NCI-H1105 treated with DMSO at 0.1 percent for 48 hours (cell line): ENCODE results near the gene HOXD9.

ENCODE experiments used
- DNase-seq: peaks from one replicate; lab custom pipeline; 2025; lab: John Stamatoyannopoulos, UW

The HOXD9 gene

DNA sequence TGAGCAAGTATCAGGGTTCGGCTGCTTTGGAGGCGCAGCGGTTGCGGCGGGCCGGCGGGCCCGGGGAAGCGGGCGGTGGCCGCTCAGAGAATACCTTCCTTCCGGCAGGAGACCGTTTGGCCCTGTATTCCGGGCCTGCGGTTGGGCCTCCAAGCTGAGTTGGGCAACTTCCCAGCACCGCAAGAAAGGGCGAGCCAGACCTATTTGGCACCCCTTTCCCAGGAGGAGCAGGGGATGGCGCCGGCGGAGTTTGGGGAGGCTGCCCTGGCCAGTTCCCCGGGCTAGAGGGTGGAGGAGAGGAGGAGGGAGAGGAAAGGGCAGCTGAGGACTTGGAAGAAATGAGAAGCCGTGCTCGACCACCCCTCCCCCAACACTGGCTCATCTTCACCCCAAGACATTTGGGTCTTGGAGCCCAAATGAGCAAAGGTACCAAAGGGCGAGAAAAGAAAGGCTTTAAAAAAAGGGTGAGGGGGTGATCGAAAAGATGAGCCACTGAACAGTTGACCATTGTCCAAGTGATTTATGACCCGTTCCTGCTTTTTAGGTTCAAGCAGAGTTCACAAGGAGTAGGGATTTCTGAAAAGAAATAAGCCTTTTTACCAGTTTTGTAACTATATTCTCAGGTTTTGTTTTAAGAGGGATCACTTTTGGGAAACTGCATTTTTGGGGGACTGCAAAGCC is 43.0 kb downstream of the HOXD9 start:
- no peak for DNase-seq

DNA sequence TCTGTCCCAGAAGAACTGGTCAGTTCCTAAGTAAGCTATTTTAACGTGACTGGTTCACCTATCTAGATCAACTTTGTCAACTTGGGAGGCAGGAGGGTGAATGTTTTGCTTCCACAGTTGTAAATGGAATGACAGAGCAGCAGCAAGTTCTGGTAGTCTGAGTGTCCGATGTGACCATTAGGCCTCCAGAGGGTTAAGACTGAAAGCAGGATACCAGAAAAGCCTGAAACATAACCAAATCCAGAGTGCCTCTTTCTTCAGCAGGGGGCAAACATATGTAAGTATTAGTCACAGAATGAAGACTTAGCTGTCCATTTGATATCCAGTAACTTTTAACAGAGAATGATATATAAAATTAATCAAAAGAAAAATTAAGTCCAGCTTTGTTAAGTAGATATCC is 43.8 kb downstream of the HOXD9 start:
- no peak for DNase-seq

DNA sequence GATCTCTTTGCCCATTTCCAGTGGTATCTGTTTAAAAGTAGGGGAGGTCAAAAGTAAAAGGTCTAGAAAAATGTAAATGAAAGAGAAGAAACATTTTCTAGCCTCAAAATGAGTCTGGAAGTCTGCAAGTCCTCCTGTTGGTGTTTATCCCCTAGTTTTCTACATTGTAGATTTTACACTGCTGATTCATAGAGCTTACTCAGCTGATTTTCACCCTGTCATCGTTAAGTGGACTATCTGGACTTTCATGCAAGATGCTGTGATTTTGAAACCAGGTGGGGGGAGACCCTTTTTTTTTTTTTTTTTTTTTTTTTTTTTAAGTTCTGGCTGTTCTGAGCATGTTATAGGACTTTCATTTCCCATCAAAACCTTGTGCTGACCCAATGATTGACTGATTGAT is 44.9 kb downstream of the HOXD9 start:
- no peak for DNase-seq

DNA sequence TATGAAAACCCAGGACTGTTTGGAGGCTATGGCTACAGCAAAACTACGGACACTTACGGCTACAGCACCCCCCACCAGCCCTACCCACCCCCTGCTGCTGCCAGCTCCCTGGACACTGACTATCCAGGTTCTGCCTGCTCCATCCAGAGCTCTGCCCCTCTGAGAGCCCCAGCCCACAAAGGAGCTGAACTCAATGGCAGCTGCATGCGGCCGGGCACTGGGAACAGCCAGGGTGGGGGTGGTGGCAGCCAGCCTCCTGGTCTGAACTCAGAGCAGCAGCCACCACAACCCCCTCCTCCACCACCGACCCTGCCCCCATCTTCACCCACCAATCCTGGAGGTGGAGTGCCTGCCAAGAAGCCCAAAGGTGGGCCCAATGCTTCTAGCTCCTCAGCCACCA is 46.7 kb downstream of the HOXD9 start:
- DNase-seq: no peak

DNA sequence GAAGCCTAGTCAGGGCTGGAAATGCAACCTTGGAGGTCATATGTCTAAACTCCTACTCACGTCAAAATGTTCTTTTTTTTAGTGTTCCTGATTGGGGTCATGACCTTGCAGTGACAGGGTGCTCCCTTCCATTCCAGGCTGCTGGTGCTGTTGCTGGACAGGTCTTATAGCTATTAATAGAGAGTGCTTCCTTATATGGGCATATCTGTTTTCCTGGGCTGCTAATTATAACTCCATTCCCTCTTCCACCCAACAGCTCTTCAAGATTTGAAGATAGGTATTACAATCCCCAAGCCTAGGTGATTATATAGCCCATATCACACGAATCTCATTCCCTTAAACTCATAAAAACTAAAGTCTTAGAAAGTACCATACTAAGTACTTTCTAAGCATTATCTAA is 47.2 kb downstream of the HOXD9 start:
- DNase-seq: no peak

DNA sequence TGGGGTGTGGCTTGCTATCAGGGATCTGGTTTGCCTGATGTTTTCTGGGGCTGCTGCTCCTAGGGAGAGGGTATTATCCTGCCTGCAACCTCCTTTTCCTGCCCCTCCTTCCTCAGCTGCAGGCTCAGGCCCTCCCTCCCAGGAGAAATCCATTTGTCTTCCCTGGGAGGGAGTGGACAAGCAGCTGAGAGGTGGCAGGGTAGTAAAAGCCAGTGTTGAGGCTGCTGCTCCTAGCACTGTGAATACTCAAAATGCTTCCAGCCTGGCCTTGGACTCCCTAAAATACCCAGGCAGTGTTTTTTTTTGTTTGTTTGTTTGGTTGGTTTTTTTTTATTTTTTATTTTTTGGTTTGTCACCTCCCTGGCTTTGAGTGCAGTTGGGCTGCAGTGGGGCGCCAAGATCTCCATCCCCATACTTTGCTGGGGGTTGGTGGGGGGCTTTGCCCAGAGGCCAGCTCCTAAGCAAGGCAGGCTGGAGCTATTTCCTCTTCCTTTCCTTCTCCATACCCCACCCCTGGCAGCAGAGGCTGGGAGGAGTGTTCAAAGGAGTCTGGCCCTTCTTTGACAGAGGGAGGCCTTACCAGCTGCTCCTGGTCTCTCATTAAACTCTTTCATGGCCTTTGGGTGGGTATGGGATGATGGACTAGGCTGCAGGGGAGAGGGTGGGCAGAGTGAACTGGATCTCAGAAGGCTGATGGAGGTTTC is 48.2 kb downstream of the HOXD9 start:
- no peak for DNase-seq

DNA sequence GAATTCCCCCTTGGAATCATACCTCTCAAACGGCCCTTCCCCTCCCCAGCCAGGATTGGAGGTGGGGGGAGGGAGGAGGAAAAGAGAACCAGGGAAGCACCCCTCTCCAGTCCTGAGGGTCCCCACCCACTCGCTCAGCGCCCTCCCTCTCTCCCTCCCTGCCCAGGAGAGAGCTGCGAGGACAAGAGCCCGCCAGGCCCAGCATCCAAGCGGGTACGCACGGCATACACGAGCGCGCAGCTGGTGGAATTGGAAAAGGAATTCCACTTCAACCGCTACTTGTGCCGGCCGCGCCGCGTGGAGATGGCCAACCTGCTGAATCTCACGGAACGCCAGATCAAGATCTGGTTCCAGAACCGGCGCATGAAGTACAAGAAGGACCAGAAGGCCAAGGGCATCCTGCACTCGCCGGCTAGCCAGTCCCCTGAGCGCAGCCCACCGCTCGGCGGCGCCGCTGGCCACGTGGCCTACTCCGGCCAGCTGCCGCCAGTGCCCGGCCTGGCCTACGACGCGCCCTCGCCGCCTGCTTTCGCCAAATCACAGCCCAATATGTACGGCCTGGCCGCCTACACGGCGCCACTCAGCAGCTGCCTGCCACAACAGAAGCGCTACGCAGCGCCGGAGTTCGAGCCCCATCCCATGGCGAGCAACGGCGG is 49.0 kb downstream of the HOXD9 start:
- no peak for DNase-seq

DNA sequence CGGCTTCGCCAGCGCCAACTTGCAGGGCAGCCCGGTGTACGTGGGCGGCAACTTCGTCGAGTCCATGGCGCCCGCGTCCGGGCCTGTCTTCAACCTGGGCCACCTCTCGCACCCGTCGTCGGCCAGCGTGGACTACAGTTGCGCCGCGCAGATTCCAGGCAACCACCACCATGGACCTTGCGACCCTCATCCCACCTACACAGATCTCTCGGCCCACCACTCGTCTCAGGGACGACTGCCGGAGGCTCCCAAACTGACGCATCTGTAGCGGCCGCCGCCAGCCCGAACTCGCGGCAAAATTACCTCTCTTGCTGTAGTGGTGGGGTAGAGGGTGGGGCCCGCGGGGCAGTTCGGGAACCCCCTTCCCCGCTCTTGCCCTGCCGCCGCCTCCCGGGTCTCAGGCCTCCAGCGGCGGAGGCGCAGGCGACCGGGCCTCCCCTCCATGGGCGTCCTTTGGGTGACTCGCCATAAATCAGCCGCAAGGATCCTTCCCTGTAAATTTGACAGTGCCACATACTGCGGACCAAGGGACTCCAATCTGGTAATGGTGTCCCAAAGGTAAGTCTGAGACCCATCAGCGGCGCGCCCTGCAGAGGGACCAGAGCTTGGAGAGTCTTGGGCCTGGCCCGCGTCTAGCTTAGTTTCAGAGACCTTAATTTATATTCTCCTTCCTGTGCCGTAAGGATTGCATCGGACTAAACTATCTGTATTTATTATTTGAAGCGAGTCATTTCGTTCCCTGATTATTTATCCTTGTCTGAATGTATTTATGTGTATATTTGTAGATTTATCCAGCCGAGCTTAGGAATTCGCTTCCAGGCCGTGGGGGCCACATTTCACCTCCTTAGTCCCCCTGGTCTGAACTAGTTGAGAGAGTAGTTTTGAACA is 49.7 kb downstream of the HOXD9 start:
- DNase-seq: no peak

DNA sequence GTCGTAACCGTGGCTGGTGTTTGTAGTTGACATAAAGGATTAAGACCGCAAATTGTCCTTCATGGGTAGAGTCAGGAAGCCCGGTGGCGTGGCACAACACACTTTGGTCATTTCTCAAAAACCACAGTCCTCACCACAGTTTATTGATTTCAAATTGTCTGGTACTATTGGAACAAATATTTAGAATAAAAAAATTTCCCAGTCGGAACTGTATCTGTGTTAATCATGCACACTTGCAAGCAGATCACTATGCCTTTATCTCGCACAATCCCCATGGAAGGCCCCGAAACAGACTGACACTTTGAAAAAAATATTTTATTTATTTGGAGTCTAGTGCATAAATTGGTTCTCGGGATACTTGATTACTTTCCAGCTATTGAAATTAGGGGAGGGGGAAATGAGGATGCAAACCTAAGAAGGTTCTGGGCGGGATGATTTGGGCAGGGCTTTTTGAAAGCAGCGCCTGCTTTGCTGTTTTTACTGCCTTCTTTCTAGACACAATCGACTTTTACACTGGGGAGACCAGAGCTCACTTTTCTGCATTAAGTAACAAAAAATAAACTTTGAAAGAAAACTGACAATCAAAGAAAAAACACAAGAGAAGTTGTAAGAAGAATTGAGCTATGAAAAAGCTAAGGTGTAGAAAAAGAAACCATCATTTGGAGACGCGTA is 50.5 kb downstream of the HOXD9 start:
- no peak for DNase-seq

DNA sequence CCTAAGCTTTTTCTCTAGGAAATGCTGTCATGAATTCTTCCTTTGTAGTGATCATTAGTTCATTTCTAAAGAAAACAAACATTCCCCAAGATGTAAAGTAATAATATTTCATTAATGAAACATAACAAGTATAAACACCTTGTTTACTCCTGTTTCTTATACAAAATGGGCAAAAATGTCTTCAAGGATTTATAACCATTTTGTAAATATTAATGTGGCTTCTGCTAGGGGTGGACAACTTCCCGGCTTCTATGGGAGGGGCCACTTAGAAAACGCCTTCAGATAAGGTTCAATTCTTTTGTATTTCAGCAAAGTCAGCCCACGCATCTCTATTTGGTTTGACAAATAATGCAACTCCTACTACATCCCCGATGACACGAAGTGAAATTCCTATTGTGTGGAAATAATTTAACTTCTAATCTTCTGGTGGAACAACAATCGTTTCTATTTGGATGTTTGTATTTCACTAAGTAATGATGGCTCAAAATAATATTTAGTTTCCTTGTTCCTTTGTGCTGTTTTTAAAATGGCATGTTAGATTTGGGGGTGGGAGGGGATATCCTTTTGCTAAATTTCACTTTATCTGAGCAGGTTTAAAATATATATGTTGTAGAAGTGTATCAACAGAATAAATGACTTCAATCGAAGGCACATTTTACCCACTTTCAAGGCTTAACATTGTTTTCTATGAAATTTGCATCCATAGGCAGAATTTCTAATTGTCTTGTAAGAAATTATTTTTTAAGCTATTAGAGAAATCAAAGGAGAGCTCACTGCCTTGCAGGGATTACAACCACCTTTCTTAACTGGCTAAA is 51.3 kb downstream of the HOXD9 start:
- no peak for DNase-seq

DNA sequence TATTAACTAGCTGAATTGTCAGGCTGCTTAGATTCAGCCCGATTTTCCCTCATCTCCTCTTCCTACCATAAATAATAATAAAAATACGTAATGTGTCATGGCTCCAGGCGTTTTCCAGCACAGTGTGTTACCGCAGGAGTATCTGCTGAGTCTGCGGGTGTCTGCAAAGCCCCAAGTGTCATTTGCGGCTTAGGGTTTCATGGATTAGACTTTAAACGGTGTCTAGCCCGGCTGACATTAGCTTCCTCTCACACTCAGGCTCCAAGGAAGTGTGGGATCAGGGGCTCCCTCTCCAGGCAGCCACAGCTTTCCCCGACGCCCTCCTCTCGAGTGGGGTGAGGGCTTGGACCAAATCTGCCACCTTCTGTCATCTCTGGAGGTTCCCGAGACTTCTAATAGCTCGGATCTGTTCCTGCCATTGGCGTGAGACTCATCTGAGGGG is 51.9 kb downstream of the HOXD9 start:
- DNase-seq: no peak
